T47D (cell line): ENCODE data around the gene SPACA7.

Experiments used
- DNase-seq, 2 experiments: peaks; one replicate each; pipeline versions ENCODE4 v3.0.0 to v3.0.0-alpha.2; 2011 to 2012; ENCODE audit warnings: low read depth in 1 of 2, low spot score in 1 of 2
- JUND ChIP-seq: IDR thresholded peaks from 2 replicates; pipeline ENCODE4 v1.6.1; 2012; ENCODE audit warnings: low read depth
- in situ Hi-C: cut with HindIII; loops from 2 replicates; pipeline ENCODE4 v1.10.0; 2016; ENCODE audit warnings: low sequenced_read_pairs, low pct_unique_long_range_greater_than_20kb

The SPACA7 gene

DNA sequence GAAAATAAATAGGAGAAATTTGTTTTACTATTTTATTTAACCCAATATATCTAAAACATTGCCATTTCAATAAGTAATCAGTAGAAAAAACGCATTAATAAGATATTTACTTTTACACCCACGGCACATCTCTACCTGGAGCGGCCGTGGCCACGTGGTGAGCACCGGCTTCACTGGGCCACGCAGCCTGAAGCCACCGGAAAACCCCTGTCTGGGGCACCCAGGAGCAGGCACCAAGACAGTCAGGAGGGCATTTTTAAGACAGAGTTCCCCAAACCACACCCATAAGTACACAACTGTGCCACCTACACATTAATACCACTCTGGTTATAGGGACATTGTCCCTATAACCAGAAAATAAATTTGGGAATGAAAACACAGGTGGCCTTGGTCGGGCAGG is 80.9 kb downstream of the SPACA7 start:
- no peak for TF ChIP-seq JUND
- in situ Hi-C loops, result no loop called here
- DNase-seq, result no peak

DNA sequence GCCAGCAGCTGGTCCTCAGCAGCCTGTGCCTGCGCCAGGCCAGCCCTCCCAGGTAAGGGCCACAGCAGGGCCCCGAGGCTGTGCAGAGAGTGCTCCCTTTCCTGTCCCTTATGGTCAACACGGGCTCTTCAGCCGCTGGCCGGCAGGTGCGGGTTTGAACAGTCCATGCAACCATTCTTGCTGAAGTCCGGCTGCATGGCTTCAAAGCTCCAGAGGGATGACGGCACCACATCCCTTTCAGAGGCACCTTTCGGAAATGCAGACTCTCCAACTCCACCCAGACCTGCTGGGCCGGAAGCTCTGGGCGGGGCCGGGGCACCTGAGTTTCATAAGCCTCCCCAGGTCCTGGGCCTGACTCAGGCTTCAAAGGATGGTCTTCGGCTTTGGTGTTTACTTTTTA is 81.3 kb downstream of the SPACA7 start:
- no peak for DNase-seq
- TF ChIP-seq JUND, result no peak
- in situ Hi-C loops, result no loop called here

DNA sequence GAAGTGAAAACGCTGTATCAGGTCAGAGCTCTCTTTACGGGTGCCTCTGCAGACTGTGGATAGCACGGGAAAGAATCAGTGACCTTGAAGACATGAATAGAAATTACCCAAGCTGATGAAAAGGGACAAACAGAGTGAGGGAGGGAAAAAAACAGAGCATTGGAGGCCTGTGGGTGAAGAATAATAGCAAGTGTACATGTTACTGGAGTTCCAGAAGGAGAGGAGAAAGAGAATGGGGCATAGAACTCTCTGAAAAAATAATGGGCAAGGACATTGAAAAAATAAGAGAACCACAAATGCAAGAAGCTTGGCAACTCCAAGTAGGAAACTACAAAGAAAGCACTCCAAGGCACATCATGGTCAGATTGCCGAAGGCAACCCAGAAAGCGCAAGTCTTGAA is 86.3 kb downstream of the SPACA7 start:
- no peak for TF ChIP-seq JUND
- in situ Hi-C loops, result no loop called here
- DNase-seq, result no peak

DNA sequence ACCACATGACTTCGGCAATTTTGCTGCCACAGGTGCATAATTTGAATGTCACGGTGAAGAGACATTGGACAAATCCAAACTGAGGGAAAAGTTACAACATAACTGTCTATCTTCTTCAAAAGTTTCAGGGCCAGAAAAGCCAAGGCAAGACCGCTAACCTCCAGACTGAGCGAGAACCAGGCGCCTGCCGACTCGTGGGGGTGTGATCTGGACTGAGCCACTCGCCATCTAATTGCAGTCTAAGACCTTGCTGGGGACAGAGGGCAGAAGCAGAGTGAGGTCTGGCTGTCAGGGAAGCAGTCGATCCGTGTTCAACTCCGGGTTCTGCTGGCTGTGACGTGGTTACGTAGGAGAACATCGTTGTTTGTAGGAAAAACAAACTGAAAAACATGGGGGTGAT is 88.6 kb downstream of the SPACA7 start:
- DNase-seq, result no peak
- in situ Hi-C loops, result no loop called here
- no peak for TF ChIP-seq JUND

DNA sequence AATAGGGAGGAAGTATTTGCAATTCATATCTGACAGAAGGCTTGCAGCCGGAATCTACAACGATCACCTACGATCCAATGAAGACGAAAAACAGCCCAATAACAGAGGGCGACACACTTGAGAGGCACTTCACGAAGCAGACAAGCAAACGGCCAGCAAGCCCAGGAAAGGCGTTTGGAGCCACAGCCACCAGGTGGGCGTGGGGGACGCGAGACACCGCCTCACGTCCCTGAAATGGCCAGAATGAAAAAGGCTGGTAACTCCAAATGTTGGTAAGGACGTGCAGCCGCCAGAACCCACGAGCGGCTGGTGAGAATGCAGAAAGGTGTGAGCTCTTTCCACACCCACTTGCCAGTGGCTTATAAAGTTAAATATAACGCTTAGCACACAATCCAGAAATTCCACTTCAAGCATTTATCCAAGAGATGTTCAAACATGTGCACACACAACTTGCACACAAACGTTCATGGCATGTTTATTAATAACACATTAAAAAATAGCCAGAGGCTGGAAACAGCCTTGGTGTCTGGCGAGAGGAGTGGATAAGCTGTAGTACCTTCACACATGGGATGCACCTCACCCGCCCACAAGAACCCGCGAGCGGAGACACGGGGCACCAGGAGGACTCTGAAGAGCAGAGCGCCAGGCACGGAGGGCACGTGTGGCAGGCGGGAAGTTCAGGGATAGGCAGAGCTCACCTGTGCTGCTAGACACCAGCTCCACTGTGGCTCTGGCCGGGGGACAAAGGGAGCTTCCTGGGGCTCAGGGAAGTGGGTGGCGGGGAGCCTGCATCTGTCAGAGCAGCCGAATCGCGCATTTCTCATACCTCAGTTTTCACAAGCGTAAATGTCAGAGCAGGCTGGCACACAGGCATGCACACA is 89.3 kb downstream of the SPACA7 start:
- no peak for DNase-seq
- no peak for TF ChIP-seq JUND
- in situ Hi-C loops, result no loop called here

DNA sequence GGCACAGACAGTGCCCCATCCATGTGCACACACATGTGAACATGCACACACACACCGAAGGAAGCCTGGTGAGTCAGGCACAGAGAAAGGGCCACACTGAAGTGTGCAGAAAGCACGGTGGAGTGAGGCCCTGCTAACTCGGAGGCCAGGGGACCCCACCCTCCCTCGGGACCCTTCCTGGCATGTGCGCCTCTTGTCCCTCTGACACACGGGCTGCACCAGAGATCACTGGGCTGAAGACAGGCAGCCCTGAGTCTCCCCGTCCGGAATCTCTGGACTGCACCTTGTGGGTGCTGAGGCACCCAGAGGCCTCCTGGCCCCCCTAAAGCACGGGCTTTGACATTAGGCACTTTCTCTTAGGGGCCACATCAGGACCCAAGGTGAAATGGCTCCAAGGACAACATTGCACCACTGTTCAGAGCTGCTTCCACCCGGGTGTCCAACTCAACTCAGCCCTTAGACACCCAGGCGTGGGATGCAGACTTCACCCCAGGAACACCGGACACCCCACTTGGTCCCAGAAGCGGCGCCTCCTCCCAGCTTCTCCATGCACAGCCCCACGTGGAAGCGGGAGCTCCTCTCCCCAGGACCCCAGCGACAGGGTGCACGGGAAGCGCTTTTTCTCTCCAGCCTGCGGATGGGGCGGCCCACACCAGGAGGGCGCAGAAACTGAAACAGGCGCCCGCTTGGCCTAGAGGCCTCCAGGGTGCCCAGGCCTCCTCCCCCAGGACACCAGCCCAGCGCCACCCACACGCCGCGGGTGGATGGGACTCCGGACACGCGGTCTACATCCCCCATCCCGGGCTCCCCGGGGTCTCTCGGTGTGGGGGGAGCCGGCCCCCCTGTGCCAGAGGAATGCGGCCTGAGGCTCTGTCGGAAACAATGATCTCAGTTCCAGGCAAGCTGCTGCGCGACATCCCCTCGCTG is 90.2 kb downstream of the SPACA7 start:
- no peak for TF ChIP-seq JUND
- no peak for DNase-seq
- in situ Hi-C loops, result no loop called here

DNA sequence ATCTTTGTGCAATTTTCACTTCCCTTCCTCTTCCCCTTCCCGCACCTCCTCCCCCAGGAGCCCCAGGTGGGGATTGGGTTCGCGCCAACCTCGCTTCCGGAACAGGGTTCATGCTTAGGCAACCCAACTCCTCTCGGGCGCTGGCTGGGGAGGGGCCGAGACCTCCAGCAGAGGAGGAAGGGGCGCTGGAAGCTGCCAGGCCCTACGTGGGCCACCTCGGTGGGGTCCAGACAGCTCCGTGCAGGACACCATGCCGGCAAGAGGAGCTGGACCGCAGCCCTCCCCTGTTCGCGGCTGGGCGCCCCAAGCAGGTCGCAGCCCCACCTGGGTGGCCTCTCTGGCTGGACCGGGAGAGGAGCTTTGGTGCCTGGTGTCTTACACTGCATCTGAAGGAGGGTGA is 91.1 kb downstream of the SPACA7 start:
- no peak for TF ChIP-seq JUND
- DNase-seq, result no peak
- in situ Hi-C loops, result no loop called here

DNA sequence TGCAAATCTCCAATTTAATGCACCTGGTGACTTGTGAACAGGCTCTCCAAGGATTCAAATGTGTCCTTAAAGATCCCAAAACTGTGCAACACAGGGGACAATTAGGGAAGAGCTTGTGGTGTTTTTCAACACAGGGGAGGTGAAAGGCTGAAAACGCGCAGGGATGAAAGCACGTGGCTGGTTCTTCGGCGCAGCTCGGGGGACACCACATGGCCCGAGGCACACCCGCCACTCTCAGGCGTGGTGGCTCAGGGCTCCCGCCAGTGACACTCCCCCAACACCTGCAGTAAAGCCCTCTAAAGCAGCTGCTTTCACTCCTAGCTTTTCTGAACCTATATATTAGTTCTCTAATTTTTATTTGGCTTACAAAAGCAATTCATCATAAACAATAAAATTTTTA is 91.9 kb downstream of the SPACA7 start:
- in situ Hi-C loops, result no loop called here

DNA sequence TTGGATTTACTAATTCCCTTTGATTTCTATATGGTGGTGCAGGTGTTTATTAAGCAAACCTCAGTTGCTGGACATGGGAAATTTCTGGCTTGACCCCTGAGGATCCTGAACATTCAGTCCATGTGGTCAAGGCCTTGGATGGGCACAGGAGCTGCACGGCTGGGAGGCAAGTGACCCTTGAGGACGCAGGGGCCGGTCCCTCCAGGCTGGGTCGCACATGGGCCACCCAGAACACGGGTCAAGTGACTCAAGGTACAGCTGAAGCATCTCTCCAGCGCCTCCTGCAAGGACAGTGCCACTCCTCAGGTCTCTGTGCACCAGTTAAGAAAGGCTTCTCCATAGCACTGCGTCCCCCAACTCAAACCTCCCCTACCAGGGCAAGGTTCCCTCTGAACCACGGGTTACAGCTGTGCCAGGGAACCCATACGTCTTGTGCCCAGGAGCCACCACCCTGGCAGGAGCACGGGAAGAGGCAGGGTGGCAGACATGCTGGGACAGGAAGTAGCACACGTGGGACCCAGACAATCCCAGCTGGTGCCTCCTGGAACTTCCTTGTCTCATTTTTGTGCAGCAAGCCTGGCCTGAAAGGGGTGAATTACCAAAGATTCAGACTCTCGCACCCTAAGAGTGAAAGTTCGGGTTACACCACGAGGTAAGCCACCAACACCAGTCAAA is 93.1 kb downstream of the SPACA7 start:
- in situ Hi-C loops, result no loop called here

More for the DNA sequence above, 91.9 kb downstream of the SPACA7 start:
- no peak for TF ChIP-seq JUND
- DNase-seq, result no peak

DNA sequence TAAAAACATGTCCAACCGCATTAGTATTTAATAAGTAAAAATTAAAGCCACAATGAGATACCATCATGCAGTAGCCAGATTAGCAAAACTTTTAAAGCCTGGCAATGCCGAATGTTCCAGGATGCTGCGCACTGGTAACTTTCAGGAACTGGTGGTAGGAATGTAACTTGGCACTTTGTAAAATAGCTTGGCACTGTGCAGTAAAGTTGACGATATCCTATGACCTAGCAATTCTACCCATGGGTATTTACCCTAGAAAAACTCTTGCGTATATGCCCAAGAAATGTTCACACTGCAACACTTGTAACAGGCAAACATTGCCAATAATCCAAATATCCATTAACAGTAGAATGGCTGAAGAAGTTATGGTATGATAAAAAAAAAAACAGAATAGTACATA is 97.7 kb downstream of the SPACA7 start:
- peak in 1 of 2 experiments; percentile 6 for DNase-seq
- in situ Hi-C loops, result no loop called here
- no peak for TF ChIP-seq JUND

More for the DNA sequence above, 93.1 kb downstream of the SPACA7 start:
- DNase-seq, result no peak
- TF ChIP-seq JUND, result no peak

DNA sequence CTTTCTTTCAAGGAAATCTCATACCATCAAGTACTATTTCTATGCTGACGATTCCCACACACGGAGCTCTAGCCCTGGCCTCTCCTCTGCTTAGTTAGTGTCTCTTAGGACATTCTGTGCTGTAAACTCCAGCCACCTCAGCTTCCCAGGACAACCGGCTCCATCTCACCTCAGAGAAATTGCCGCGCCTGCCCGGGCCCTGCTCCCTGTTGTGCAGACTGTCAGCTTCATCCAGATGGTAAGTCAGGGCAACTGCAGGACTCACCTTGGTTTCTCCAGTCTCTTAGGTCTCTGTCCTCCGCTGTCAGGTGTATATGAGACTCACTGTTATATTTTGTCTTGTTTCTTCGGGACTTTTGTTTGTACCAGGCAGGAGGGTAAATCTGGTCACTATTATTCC is 98.7 kb downstream of the SPACA7 start:
- in situ Hi-C loops, result no loop called here
- no peak for DNase-seq
- TF ChIP-seq JUND, result no peak

DNA sequence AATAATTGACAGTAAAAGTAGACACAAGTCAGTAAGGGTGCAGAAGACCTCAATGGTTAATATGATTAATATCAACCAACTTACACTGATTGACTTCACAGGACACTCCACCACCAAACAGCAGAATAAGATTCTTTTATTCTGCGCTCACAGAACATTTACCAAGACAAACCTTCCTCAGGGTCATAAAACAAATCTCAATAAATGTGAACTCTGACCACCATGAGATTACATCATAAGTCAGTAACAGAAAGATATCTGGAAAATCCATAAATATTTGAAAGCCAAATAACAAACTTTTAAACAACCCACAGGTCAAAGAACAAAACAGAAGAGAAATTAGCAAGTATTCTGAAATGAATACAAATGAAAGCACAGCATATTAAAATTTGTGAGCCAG is 99.7 kb downstream of the SPACA7 start:
- TF ChIP-seq JUND, result no peak
- no peak for DNase-seq
- in situ Hi-C loops, result no loop called here

DNA sequence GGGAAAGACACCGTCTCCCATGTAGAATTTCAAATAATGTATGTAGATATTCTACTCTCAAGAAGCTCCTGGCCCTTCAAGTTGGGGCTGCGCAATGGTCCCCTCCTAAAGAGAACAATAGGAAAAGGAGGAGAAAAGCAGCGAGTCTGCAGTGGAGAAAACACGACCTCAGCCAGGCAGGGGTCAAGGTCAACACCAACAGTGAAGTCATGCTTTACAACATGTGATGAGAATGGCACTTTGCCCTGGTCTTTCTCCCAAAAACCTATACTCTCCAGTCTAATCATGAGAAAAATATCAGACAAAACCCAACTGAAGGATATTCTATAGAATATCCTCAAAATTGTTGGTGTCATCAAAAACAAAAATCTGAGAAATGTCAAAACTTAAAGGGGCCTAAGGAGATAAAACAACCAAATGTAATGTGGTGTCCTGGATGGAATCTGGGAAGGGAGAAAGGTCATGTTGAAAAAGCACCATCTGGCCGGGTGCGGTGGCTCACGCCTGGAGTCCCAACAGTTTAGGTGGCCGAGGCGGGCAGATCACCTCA is 101.0 kb downstream of the SPACA7 start:
- TF ChIP-seq JUND, result no peak
- in situ Hi-C loops, result no loop called here
- DNase-seq, result no peak
